ENCODE measurements around the gene CFAP300.

DNA sequence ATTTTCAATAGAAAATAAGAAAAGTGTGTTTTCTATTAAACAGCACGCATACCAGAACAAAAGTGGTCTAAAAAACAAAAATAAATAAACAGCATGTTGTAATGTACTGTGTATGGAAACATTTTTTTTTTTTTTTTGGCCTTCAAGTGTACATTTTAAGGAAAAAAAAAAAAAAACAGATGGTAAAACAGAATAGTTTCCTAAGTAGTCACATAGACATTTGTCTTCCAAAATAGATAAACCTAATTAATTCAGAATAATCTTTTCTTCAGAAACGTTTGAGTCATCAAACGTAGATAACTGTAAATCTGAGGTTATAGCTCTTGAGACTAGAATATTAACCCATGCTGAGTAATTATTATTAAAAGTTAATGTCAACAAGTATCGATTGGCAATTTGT, 396 bp upstream of the CFAP300 start:
- TF ChIP-seq, protein P1, sequence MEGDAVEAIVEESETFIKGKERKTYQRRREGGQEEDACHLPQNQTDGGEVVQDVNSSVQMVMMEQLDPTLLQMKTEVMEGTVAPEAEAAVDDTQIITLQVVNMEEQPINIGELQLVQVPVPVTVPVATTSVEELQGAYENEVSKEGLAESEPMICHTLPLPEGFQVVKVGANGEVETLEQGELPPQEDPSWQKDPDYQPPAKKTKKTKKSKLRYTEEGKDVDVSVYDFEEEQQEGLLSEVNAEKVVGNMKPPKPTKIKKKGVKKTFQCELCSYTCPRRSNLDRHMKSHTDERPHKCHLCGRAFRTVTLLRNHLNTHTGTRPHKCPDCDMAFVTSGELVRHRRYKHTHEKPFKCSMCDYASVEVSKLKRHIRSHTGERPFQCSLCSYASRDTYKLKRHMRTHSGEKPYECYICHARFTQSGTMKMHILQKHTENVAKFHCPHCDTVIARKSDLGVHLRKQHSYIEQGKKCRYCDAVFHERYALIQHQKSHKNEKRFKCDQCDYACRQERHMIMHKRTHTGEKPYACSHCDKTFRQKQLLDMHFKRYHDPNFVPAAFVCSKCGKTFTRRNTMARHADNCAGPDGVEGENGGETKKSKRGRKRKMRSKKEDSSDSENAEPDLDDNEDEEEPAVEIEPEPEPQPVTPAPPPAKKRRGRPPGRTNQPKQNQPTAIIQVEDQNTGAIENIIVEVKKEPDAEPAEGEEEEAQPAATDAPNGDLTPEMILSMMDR (IDR thresholded peaks at IDR 0.05): no peak
- no peak for TF ChIP-seq POLR2A (IDR thresholded peaks at IDR 0.05)

Data from esophagus squamous epithelium (tissue), 4 donors.